GM18861 (cell line): ENCODE results near the gene TEX22.

Source experiments
- ATAC-seq: cut with Tn5 transposase; IDR thresholded peaks from one replicate; pipeline ENCODE4 v1.9.1; 2021; ENCODE audit not compliant: unreplicated experiment

TEX22 gene

GRCh38 chr14:105366386-105367074, 31.8 kb upstream of the TEX22 start:
- ATAC-seq, result no peak

- no peak for ATAC-seq
Measured at GRCh38 chr14:105367116-105368031, 31.0 kb upstream of the TEX22 start.

GRCh38 chr14:105368032-105368417, 30.3 kb upstream of the TEX22 start:
- no peak for ATAC-seq

GRCh38 chr14:105368426-105368825, 29.9 kb upstream of the TEX22 start:
- ATAC-seq, result no peak

- ATAC-seq, result no peak
Measured at GRCh38 chr14:105368910-105369652, 29.3 kb upstream of the TEX22 start.

- no peak for ATAC-seq
Measured at GRCh38 chr14:105369653-105370040, 28.7 kb upstream of the TEX22 start.

- no peak for ATAC-seq
Measured at GRCh38 chr14:105374389-105374788, 23.9 kb upstream of the TEX22 start.

- ATAC-seq, result no peak
Measured at GRCh38 chr14:105375635-105376057, 22.7 kb upstream of the TEX22 start.

GRCh38 chr14:105376521-105377440, 21.6 kb upstream of the TEX22 start:
- ATAC-seq, result no peak

- ATAC-seq, result no peak
Measured at GRCh38 chr14:105377555-105378182, 20.7 kb upstream of the TEX22 start.

GRCh38 chr14:105378199-105378598, 20.1 kb upstream of the TEX22 start:
- no peak for ATAC-seq

GRCh38 chr14:105378873-105379685, 19.3 kb upstream of the TEX22 start:
- no peak for ATAC-seq

- no peak for ATAC-seq
Measured at GRCh38 chr14:105379946-105380345, 18.4 kb upstream of the TEX22 start.

- ATAC-seq, result no peak
Measured at GRCh38 chr14:105380756-105381155, 17.6 kb upstream of the TEX22 start.

GRCh38 chr14:105381446-105382342, 16.6 kb upstream of the TEX22 start:
- no peak for ATAC-seq

- no peak for ATAC-seq
Measured at GRCh38 chr14:105382343-105383082, 15.8 kb upstream of the TEX22 start.

- no peak for ATAC-seq
Measured at GRCh38 chr14:105383083-105383730, 15.1 kb upstream of the TEX22 start.
